ENCODE results near the gene NDC80.
"Not testable (repeated sequence)": the region's sequence is repeated elsewhere in the genome, so short reads cannot be mapped to it uniquely, and the experiment has no call there.

DNA sequence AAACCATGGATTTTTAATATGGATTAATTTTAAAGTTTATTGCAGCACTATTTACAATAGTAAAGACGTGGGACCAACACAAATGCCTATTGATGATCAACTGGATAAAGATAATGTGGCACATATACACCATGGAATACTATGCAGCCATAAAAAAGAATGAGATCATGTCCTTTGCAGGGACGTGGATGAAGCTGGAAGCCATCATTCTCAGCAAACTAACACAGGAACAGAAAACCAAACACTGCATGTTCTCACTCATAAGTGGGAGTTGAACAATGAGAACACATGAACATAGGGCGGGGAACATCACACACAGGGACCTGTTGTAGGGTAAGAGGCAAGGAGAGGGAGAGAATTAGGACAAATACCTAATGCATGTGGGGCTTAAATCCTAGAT, 89.5 kb downstream of the NDC80 start:
- TF ChIP-seq CTBP1 (IDR thresholded peaks at IDR 0.05; ENCODE audit: borderline replicate concordance); SP1 (IDR thresholded peaks at IDR 0.05); LEF1 (IDR thresholded peaks at IDR 0.05; ENCODE audit: borderline replicate concordance); BHLHE40 (IDR thresholded peaks at IDR 0.05; ENCODE audit: borderline replicate concordance); FOXA1 (IDR thresholded peaks at IDR 0.05); TARDBP (IDR thresholded peaks at IDR 0.05); FOXM1 (IDR thresholded peaks at IDR 0.05; ENCODE audit: borderline replicate concordance); NFRKB (IDR thresholded peaks at IDR 0.05); ELF4 (IDR thresholded peaks at IDR 0.05); SUZ12 (IDR thresholded peaks at IDR 0.05); ZNF384 (IDR thresholded peaks at IDR 0.05): not testable (repeated sequence)
- TF ChIP-seq, protein P1, sequence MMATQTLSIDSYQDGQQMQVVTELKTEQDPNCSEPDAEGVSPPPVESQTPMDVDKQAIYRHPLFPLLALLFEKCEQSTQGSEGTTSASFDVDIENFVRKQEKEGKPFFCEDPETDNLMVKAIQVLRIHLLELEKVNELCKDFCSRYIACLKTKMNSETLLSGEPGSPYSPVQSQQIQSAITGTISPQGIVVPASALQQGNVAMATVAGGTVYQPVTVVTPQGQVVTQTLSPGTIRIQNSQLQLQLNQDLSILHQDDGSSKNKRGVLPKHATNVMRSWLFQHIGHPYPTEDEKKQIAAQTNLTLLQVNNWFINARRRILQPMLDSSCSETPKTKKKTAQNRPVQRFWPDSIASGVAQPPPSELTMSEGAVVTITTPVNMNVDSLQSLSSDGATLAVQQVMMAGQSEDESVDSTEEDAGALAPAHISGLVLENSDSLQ (IDR thresholded peaks at IDR 0.05): not testable (repeated sequence)

All from HEK293T (cell line).